ENCODE results near the gene OR4M1. TPM values are rescaled to one million over a fixed set of nuclear protein-coding genes. Genes with fewer than 3 reads are reported as not detected.
"Not testable (repeated sequence)": the region's sequence is repeated elsewhere in the genome, so short reads cannot be mapped to it uniquely, and the experiment has no call there.

The OR4M1 gene
- polyA plus RNA-seq, 3 donors = not detected

DNA sequence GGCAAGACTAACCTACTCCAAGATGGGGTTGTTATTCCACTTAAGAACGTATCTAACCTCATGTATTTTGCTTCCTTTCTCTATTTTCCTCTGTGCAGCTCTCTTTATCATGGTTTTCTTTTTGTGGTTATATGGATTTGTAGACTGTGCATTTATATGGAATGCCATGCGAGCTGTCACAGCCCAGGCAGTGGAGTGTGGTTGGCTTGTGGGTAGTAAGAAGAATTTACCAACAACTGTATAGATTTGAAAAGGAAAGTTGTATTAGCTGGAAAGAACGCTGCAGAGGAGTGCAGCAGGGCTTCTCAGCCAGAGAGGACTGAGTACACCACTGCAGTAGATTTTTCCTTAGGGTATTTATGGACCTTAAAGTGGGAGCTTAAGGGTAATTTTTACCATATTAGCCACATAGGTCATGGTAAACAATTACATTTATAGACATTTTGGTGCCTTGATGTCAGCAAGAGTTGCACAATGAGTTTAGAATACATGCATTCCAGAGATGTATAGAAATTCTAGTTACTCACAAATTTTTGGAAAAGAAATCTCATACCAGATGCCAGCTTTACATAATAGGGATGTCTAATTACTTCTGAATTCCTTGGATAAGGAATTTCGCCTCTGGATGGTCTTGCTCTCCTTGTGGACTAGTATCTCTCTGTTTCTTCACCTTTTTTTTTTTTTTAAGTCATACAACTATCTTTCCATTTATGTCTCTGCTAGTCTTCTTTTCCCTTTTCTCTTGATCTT is 40.0 kb downstream of the OR4M1 start:
- H3K27me3 ChIP-seq (ENCODE audit: control insufficient read depth in 2 of 2, insufficient read depth in 2 of 2, low read length in 2 of 2); H3K9me3 ChIP-seq (replicated peaks in 1 of 2; ENCODE audit: control insufficient read depth in 1 of 2, insufficient read depth in 1 of 2, low read length in 2 of 2); H3K4me1 ChIP-seq (ENCODE audit: control insufficient read depth in 1 of 2, insufficient read depth in 2 of 2, low read length in 2 of 2); H4K20me1 ChIP-seq (ENCODE audit: insufficient read depth, low read length); H3K27ac ChIP-seq (ENCODE audit: low read depth in 1 of 2, low read length in 2 of 2); H3K79me2 ChIP-seq (ENCODE audit: insufficient read depth, low read length); H3K36me3 ChIP-seq (replicated peaks in 1 of 2; ENCODE audit: control insufficient read depth in 1 of 2, insufficient read depth in 2 of 2, low read length in 2 of 2); H2AFZ ChIP-seq (ENCODE audit: insufficient read depth, low read depth, low read length, poor library complexity, severe bottlenecking); H3K27me3 Mint-ChIP-seq (ENCODE audit: low read depth in 3 of 3); DNase-seq; H3K27ac Mint-ChIP-seq; H3K4me1 Mint-ChIP-seq; H3K36me3 Mint-ChIP-seq; H3K9ac ChIP-seq (ENCODE audit: insufficient read depth, low read length, poor library complexity, severe bottlenecking); H3K4me3 Mint-ChIP-seq; H3K4me2 ChIP-seq (replicated peaks; ENCODE audit: extremely low read depth, low read length, poor library complexity, severe bottlenecking); H3K4me3 ChIP-seq (replicated peaks in 1 of 3; ENCODE audit: low read depth in 2 of 3, low read length in 3 of 3); intact Hi-C loops (cut with micrococcal nuclease): not testable (repeated sequence)
- 77% methylated on average over 1 of the region's 4 CpGs for WGBS (ENCODE audit: insufficient coverage)
- peaks cover 0 to 12% (median 6%) of the 10 kb centered on the region in 7 donors for H3K9me3 Mint-ChIP-seq

DNA sequence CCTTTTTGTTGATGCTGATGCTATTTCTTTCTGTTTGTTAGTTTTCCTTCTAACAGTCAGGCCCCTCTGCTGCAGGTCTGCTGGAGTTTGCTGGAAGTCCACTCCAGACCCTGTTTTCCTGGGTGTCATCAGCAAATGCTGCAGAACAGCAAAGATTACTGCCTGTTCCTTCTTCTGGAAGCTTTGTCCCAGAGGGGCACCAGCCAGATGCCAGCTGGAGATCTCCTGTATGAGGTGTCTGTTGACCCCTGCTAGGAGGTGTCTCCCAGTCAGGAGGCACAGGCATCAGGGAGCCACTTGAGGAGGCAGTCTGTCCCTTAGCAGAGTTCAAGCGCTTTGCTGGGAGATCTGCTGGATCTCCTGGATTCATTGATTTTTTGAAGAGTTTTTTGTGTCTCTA is 46.6 kb downstream of the OR4M1 start:
- H3K4me2 ChIP-seq (replicated peaks; ENCODE audit: extremely low read depth, low read length, poor library complexity, severe bottlenecking); intact Hi-C loops (cut with micrococcal nuclease); H3K4me1 Mint-ChIP-seq; H3K4me1 ChIP-seq (ENCODE audit: control insufficient read depth in 1 of 2, insufficient read depth in 2 of 2, low read length in 2 of 2); H3K79me2 ChIP-seq (ENCODE audit: insufficient read depth, low read length); H3K36me3 Mint-ChIP-seq; H3K4me3 ChIP-seq (replicated peaks in 1 of 3; ENCODE audit: low read depth in 2 of 3, low read length in 3 of 3); H3K27ac Mint-ChIP-seq; H3K4me3 Mint-ChIP-seq; H3K27me3 Mint-ChIP-seq (ENCODE audit: low read depth in 3 of 3); H3K36me3 ChIP-seq (replicated peaks in 1 of 2; ENCODE audit: control insufficient read depth in 1 of 2, insufficient read depth in 2 of 2, low read length in 2 of 2); H3K27ac ChIP-seq (ENCODE audit: low read depth in 1 of 2, low read length in 2 of 2); H3K9ac ChIP-seq (ENCODE audit: insufficient read depth, low read length, poor library complexity, severe bottlenecking); H4K20me1 ChIP-seq (ENCODE audit: insufficient read depth, low read length); H3K27me3 ChIP-seq (ENCODE audit: control insufficient read depth in 2 of 2, insufficient read depth in 2 of 2, low read length in 2 of 2); H2AFZ ChIP-seq (ENCODE audit: insufficient read depth, low read depth, low read length, poor library complexity, severe bottlenecking); DNase-seq: not testable (repeated sequence)
- WGBS (ENCODE audit: insufficient coverage) = 89% methylated on average over 1 of the region's 1 CpG
- H3K9me3 ChIP-seq (replicated peaks in 1 of 2; ENCODE audit: control insufficient read depth in 1 of 2, insufficient read depth in 1 of 2, low read length in 2 of 2) = peaks cover 6 to 13% of the 10 kb centered on the region in 2 donors
- H3K9me3 Mint-ChIP-seq = peaks cover 5 to 15% (median 10%) of the 10 kb centered on the region in 7 donors

DNA sequence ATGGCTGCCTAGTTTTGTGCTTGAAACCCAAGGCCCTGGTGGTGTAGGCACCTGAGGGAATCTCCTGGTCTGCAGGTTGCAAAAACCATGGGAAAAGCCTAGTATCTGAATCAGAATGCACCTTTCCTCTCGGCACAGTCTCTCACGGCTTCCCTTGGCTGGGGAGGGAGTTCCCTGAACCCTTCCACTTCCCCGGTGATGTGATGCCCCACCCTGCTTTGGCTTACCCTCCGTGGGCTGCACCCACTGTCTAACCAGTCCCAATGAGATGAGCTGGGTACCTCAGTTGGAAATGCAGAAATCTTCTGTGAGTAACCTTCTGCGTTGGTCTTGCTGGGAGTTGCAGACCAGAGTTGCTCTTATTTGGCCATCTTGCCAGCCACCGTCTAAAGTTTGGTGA is 47.7 kb downstream of the OR4M1 start:
- WGBS (ENCODE audit: insufficient coverage) = 73% methylated on average over 4 of the region's 6 CpGs
- H3K9ac ChIP-seq (ENCODE audit: insufficient read depth, low read length, poor library complexity, severe bottlenecking); H3K27ac ChIP-seq (ENCODE audit: low read depth in 1 of 2, low read length in 2 of 2); H3K27ac Mint-ChIP-seq; H3K4me3 ChIP-seq (replicated peaks in 1 of 3; ENCODE audit: low read depth in 2 of 3, low read length in 3 of 3); intact Hi-C loops (cut with micrococcal nuclease); H2AFZ ChIP-seq (ENCODE audit: insufficient read depth, low read depth, low read length, poor library complexity, severe bottlenecking); DNase-seq; H3K27me3 ChIP-seq (ENCODE audit: control insufficient read depth in 2 of 2, insufficient read depth in 2 of 2, low read length in 2 of 2); H3K36me3 ChIP-seq (replicated peaks in 1 of 2; ENCODE audit: control insufficient read depth in 1 of 2, insufficient read depth in 2 of 2, low read length in 2 of 2); H3K79me2 ChIP-seq (ENCODE audit: insufficient read depth, low read length); H3K4me3 Mint-ChIP-seq; H3K4me1 Mint-ChIP-seq; H3K4me1 ChIP-seq (ENCODE audit: control insufficient read depth in 1 of 2, insufficient read depth in 2 of 2, low read length in 2 of 2); H3K36me3 Mint-ChIP-seq; H3K27me3 Mint-ChIP-seq (ENCODE audit: low read depth in 3 of 3); H3K4me2 ChIP-seq (replicated peaks; ENCODE audit: extremely low read depth, low read length, poor library complexity, severe bottlenecking); H4K20me1 ChIP-seq (ENCODE audit: insufficient read depth, low read length): not testable (repeated sequence)
- peaks cover 6 to 13% of the 10 kb centered on the region in 2 donors for H3K9me3 ChIP-seq (replicated peaks in 1 of 2; ENCODE audit: control insufficient read depth in 1 of 2, insufficient read depth in 1 of 2, low read length in 2 of 2)
- H3K9me3 Mint-ChIP-seq = peaks cover 5 to 15% (median 10%) of the 10 kb centered on the region in 7 donors
